GM19438 (cell line): ENCODE results near the gene RERE.
"Not testable (repeated sequence)": the region's sequence is repeated elsewhere in the genome, so short reads cannot be mapped to it uniquely, and the experiment has no call there.

ENCODE experiments used
- ATAC-seq: cut with Tn5 transposase; IDR thresholded peaks from one replicate; pipeline ENCODE4 v1.9.1; 2021; ENCODE audit warnings: low read depth; ENCODE audit not compliant: unreplicated experiment

Gene RERE

DNA sequence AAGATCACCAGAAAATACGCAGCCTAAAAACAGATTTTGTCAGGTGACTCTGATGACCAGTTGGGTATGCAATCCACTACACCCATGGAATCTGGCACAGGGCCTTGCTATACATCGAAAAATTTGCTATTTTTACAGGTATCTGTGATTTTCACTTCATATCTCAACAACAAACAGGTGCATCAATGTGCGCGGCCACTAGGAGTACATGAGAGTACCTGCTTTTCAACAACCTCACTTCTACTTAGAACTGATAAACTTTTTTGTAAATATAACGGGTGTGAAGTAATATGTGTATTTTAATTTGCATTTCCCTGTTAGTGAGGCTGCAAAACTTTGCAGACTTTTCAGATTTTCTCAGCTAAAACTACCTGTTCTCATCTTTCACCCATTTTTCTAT lies 418.8 kb downstream of the RERE start:
- no peak for ATAC-seq

DNA sequence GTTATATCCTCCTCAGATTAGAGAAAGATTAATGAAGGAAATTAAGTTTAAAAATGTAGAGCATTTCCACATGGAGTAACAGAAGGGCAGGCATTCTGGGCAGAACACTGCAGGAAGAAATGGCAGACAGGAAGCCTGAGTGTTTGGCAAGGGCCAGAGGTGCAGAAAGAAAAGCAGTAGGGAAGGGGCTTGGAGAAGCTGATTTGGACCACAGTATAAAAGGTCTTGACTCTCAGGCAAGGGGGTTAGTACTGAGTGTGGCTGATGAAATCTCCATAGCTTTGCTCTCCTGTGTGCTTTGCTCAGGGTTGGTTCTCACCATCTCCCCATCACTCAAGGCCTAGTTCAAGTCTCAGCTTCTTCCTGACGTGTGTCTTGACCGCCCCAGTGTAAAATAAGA lies 419.4 kb downstream of the RERE start:
- no peak for ATAC-seq

- peak; percentile 53 for ATAC-seq
These were observed 419.9 kb downstream of the RERE start for GRCh38 chr1:8397511-8397910.

DNA sequence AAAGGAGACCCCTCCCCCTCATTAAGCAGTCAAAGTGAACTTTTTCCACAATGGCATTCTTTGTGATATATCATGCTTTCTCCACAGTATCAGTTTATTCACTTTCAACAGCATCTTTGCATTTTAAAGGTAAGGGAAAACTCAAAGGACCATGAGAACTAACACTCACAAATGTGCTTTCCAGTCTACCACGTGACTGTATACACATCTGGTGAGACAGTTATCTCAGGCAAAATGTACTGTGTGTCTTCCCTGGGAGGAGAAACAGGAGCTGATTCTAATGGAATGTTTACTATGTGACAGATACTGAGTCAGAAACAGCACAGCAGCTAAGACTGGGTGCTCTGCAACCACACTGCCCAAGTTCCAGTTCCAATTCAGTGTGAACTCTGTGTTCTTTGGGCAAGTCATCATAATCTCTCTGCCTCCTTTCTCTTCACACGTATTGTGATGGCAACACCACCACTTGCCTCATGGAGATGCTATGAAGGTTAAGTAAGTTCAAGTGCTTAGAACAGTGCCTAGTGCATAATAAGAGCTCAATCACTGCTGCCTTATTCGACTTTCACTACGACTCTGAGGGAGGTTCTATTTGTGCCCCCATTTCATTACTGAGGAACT lies 420.5 kb downstream of the RERE start:
- no peak for ATAC-seq

DNA sequence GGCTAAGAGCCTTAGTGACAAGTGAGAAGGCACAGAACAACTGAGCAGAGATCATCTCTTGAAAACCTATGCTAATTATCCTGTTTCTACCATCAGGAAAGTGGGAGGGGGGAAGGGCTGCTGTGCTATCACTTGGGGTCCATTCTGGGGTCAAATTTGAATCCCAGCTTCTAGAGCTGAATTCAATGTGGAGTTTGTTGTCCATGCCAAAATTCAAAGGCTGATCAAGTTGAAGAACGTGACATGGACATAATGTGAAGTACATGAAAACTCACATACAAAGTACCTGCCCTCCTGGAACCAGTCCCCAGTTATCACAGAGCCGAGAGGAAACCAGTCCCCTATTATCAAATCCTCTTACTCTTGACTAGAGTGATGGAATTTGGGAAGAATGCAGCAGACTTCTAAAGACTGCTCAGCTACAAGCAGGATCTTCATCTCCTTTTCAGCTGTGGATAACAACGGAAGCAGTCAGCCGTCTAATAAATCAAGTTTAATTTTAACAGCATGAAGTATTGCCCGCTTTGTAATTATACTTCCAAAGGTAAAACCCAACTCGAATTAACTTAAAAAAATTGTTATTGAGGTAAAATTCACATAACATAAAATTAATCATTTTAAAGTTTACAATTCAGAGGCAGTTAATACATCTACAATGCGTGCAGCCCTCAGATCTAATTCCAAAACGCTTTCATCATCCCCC lies 421.2 kb downstream of the RERE start:
- ATAC-seq = no peak

DNA sequence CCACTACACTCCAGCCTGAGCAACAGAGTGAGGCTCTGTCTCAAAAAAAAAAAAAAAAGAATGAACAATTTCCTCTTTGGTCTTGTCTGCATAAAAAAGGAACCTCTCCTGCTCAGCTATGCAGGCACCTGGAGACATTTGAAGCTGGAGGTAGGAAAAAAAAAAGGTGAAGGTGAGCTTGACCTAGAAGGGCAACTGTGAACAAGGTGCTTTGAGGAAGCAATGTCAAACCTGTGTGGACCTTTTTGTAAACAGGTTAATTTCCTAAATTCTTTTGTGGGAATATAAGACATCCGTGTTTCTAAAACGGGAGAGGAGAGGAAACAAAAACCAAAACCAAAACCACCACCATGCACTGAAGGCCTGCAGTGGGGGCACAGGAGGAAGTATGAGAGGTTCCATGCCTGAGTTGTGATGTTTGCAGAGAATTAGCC lies 422.0 kb downstream of the RERE start:
- ATAC-seq = no peak

DNA sequence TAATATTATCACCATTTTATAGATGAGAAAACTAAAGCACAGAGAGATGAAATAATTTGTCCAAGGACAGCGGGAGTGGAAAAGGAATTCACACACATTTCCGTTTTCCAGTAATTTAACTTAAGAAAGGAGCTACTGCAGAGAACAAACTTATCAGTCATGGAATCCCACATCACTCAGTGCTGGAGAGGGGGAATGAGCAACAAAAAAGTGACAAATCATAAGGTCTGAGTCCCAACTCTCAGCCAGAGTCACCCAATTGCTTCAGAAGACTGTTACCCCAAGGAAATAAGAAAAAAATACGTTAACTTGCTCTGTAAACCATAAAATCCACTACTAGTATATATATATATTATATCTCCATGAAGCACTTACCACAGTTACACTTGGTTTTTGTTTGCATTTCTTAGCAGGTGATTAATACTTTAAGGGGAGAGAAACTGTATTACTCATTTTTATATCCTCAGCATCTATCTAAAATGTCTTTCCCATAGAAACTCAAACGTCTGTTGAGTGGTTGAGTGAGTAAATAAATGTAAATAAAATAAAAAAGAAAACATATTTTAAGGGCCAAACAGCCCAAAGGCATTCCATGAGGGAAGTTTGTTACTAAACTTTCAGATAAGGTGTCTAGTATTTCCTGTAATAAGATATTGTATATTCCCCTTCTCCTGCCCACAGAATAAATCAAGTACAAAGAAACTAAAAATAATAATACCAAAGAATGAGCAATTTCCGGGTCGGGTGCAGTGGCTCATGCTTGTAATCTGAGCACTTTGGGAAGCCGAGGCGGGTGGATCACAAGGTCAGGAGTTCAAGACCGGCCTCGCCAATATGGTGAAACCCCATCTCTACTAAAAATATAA lies 422.8 kb downstream of the RERE start:
- ATAC-seq = no peak

GRCh38 chr1:8392522-8392921 lies 424.9 kb downstream of the RERE start:
- no peak for ATAC-seq

DNA sequence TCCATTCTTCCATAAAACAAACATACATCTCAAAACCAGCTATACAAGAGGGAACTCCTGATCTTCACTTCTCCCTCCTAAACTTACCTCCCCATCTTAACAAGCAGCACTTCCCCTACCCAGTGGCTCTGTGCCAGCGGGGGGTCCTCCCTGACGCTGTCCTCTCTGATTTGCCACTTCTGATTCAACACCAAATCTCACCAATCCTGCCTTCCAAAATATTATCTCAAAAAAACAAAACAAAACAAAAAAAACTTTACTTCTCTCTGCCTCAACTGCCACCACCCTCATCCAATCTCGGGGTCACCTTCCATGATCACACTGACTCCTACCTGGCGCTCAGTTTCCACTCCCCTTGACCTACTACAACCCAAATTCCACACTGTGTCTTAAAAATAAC lies 426.7 kb downstream of the RERE start:
- ATAC-seq = no peak

DNA sequence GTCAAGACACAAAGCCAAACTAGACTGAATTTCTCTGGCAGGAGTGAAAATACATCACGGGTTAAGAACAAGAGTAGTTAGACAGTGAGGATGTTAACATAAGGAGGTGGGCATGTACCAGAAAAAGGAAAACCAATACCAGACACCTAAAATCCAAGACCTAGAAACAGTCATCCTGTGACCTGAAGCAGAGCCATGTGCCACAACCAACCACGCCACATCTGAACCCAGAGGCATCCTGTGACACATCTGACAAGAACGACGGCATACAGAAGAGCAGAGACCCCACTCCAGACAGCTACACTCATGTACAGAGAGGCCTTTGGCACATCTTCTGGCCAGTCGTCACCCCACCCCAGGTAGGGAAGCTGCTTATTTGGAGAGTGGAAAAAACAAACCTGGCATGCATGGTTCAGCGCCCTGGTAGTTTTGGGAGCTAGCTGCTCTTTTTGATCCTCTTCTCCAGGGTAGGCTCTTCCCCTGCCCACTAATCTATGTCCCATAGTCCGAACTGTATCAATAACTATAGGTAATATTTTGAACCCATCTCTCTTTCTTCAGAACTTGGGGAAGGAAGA lies 427.4 kb downstream of the RERE start:
- no peak for ATAC-seq

GRCh38 chr1:8388732-8389562 lies 428.5 kb downstream of the RERE start:
- ATAC-seq = no peak

GRCh38 chr1:8386247-8386646 lies 431.2 kb downstream of the RERE start:
- ATAC-seq = no peak

GRCh38 chr1:8384577-8384976 lies 432.9 kb downstream of the RERE start:
- no peak for ATAC-seq

- no peak for ATAC-seq
These were observed 433.4 kb downstream of the RERE start for GRCh38 chr1:8384088-8384487.

DNA sequence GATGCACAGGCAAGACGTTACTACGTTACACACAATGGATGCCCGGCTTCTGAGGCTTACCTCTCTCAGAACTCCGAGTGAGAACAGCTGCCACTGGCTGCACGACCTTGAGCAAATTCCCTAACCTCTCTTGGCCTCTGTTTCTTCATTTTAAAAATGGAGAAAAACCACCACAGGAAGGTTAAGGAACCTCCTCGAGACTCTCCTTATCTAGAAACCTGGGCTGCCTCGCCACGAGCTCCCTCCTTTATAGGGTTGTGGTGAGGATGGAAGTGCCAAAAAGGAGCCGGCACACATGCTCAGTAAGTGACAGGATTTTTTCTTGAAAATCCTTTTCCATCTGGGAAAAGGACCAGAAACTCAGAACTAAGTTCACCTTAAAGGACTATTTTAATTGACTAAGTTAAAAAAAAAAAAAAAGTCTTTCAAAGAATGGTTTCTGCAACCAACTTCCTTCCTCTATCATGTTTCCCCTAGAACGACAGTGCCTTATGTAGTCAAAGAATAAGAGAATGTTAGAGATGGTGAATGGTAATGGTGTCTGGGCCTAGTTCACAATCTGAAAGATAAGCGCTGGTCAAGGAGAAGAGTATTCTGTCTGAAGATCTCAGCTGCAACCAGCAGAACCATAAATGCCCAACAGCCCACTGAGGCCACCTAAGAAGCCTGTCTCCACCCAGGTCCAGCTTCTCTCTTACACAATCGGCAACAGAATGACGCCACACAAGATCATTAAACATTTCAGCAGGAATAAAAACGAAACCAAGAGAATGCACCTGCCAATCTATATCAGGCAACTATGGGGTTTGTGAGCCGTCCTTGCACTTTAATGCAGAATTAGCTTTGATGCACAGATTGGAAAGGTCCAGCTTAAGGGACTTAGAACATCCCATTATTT lies 434.6 kb downstream of the RERE start:
- ATAC-seq = no peak

DNA sequence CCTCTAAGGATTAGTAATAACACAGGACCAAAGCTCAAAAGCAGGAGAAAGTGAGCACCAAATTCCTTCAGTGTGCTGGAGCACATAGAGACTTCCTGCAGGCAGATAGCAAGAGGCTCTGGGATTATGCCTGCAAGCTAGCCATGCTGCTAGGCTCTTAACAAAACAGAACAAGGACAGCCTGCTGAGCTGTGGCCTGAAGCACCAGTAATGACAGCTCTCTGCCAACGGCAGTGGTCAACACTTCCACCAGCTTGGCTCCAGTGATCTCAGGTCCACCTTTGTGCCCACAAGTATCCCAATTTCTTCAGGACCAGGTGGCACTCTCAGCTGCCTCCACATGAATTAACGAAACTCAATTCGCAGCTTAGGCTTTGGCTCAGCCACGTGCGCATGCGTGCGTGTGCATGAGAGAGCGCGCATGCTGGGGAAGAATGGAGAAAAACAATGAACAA lies 435.4 kb downstream of the RERE start:
- ATAC-seq = no peak

- no peak for ATAC-seq
These were observed 435.8 kb downstream of the RERE start for GRCh38 chr1:8381618-8382017.

DNA sequence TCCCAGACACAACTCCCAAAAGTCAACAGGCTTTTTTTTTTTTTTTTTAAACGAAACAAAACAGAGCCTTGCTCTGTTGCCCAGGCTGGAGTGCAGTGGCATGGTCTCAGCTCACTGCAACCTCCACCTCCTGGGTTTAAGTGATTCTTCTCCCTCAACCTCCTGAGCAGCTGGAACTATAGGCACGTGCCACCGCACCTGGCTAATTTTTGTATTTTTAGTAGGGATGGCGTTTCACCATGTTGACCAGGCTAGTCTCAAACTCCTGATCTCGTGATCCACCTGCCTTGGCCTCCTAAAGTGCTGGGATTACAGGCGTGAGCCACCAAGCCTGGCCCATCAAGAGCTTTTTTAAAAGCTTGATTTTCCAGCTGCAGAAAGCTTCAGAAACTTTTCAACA lies 437.1 kb downstream of the RERE start:
- not testable (repeated sequence) for ATAC-seq

- ATAC-seq = no peak
These were observed 437.8 kb downstream of the RERE start for GRCh38 chr1:8379513-8380186.
